Bronchial epithelial cell (primary cell): Measurements from ENCODE around the gene LRRC4. TPM values are rescaled to one million over a fixed set of nuclear protein-coding genes. Genes with fewer than 3 reads are reported as not detected.

Experiments
- DNase-seq: peaks from one replicate; pipeline ENCODE4 v3.0.0-alpha.2; 2010; ENCODE audit warnings: low read depth
- FAIRE-seq: peaks from 2 replicates; lab custom pipeline; 2011; peaks lifted over from hg19 to GRCh38; lab: Jason Lieb, UNC
- H3K27me3 ChIP-seq: 2 replicates; pipeline ENCODE4 v1.5.1; 2011; ENCODE audit warnings: low read length; ENCODE audit not compliant: control insufficient read depth, insufficient read depth
- H3K36me3 ChIP-seq: 2 replicates; pipeline ENCODE4 v1.5.1; 2011; ENCODE audit warnings: low read length; ENCODE audit not compliant: control insufficient read depth, insufficient read depth
- H3K4me3 ChIP-seq: 2 replicates; pipeline ENCODE4 v1.5.1; 2011; ENCODE audit warnings: mild to moderate bottlenecking, low read depth, low read length, control low read depth
- total RNA-seq: library from RNA; depleted of rRNA; stranded (reverse); fragments of >200 nt; gene quantifications from 2 replicates; pipeline ENCODE4 v1.2.1, GENCODE V29; 2014
- TF ChIP-seq, protein P1 (sequence below): IDR thresholded peaks from 2 replicates; pipeline ENCODE4 v1.5.1; 2011; ENCODE audit warnings: mild to moderate bottlenecking, moderate library complexity, low read length, control low read depth, inconsistent platforms; ENCODE audit not compliant: insufficient read depth, severe bottlenecking

LRRC4 gene
- total RNA-seq, 1 donor from 2014 or later: under 0.01 TPM

DNA sequence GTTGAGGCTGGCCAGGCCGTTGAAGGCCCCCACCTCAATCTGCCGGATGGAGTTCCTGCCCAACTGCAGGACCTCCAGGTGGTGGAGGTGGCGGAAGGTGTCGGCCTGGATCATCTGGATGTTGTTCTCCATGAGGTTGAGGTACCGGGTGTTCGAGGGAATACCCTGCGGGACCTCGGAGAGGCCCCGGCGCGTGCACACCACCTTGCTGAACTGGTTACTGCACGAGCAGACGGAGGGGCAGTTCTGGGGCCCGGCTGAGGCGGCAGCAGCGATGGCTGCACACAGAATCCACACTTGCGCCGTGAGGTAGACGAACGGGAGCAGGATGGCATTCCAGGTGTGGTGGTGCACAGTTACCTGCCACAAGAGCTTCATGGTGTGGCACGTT lies 979 bp downstream of the LRRC4 start:
- no peak for DNase-seq
- TF ChIP-seq, protein P1, sequence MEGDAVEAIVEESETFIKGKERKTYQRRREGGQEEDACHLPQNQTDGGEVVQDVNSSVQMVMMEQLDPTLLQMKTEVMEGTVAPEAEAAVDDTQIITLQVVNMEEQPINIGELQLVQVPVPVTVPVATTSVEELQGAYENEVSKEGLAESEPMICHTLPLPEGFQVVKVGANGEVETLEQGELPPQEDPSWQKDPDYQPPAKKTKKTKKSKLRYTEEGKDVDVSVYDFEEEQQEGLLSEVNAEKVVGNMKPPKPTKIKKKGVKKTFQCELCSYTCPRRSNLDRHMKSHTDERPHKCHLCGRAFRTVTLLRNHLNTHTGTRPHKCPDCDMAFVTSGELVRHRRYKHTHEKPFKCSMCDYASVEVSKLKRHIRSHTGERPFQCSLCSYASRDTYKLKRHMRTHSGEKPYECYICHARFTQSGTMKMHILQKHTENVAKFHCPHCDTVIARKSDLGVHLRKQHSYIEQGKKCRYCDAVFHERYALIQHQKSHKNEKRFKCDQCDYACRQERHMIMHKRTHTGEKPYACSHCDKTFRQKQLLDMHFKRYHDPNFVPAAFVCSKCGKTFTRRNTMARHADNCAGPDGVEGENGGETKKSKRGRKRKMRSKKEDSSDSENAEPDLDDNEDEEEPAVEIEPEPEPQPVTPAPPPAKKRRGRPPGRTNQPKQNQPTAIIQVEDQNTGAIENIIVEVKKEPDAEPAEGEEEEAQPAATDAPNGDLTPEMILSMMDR: no peak
- no peaks in the 10 kb centered on the region for H3K27me3 ChIP-seq
- peaks cover 1% of the 10 kb centered on the region for H3K36me3 ChIP-seq
- no peak for FAIRE-seq
- H3K4me3 ChIP-seq: peak overlapping the region; percentile 42

DNA sequence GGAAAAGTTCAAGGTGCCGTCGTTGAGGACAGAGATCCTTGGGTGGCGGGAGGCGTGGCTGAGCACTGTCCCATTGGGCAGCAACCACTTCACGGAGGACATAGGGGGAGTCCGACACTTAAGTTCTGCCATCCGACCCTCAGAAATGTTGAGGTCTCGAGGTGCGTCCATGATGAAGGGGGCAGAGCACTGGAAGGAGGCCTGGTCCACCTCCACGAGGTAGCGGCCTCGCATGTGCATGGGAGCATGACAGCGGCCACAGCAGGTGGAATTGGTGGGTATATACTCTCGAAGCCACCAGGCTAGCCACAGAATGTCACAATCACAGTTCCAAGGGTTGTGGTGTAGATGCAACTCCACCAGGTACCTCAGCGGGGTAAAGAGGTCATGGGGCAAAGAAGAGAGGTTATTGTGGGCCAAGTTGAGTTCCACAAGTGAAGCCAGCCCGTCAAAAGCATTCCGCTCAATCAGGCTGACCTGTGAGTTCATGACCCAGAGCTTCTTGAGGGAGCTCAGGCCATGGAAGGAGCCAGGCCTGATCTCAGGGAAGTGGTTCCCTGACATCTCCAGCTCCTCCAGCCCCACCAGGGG lies 1.7 kb downstream of the LRRC4 start:
- no peaks in the 10 kb centered on the region for H3K27me3 ChIP-seq
- H3K36me3 ChIP-seq: peaks cover 1% of the 10 kb centered on the region
- DNase-seq (no peak), FAIRE-seq (no peak)
- TF ChIP-seq, protein P1: no peak
- no peak overlapping the region for H3K4me3 ChIP-seq

- Histone ChIP-seq H3K27me3 (no peaks in the 10 kb centered on the region), H3K36me3 (peaks cover 1% of the 10 kb centered on the region), H3K4me3 (no peak overlapping the region)
- no peak for DNase-seq
- TF ChIP-seq, protein P1: no peak
- FAIRE-seq: no peak
Measured at GRCh38 chr7:128027485-128027980, 3.7 kb downstream of the LRRC4 start.

- FAIRE-seq: no peak
- TF ChIP-seq, protein P1: no peak
- no peak for DNase-seq
- Histone ChIP-seq H3K36me3 (peaks cover 1% of the 10 kb centered on the region), H3K4me3 (no peak overlapping the region), H3K27me3 (no peaks in the 10 kb centered on the region)
Measured at GRCh38 chr7:128026551-128026950, 4.7 kb downstream of the LRRC4 start.

GRCh38 chr7:128025819-128026218 lies 5.4 kb downstream of the LRRC4 start:
- no peak for FAIRE-seq
- Histone ChIP-seq H3K36me3 (peaks cover 1% of the 10 kb centered on the region), H3K27me3 (no peaks in the 10 kb centered on the region), H3K4me3 (no peak overlapping the region)
- TF ChIP-seq, protein P1: no peak
- DNase-seq: no peak

- Histone ChIP-seq H3K4me3 (no peak overlapping the region), H3K36me3 (peaks cover 1% of the 10 kb centered on the region), H3K27me3 (no peaks in the 10 kb centered on the region)
- peak; percentile 30 for DNase-seq
- TF ChIP-seq, protein P1: no peak
- FAIRE-seq: no peak
Measured at GRCh38 chr7:128025380-128025779, 5.9 kb downstream of the LRRC4 start.
